Panc1 (cell line): ENCODE results near the gene B9D2.

ENCODE experiments used
- CTCF ChIP-seq: fragments of 450-650 bp; IDR thresholded peaks from 2 replicates; pipeline ENCODE4 v1.5.1; 2017; ENCODE audit warnings: mild to moderate bottlenecking
- POLR2AphosphoS5 ChIP-seq: IDR thresholded peaks from 2 replicates; pipeline ENCODE4 v1.6.1; 2012; ENCODE audit warnings: mild to moderate bottlenecking, low read depth, low read length, moderate library complexity
- REST ChIP-seq, 2 experiments: IDR thresholded peaks; 2 replicates each; pipeline ENCODE4 v1.6.1; 2011 to 2012; ENCODE audit warnings: low read depth in 2 of 2, control low read depth in 1 of 2, low read length in 1 of 2, mild to moderate bottlenecking in 1 of 2, moderate library complexity in 1 of 2; ENCODE audit not compliant: insufficient read depth in 1 of 2
- TCF7L2 ChIP-seq: IDR thresholded peaks from 2 replicates; pipeline ENCODE4 v1.6.1; 2011; ENCODE audit warnings: mild to moderate bottlenecking, low read depth, low read length, inconsistent platforms

GRCh38 chr19:41332000-41332399, 31.9 kb downstream of the B9D2 start:
- TF ChIP-seq REST (IDR thresholded peaks at IDR 0.05; ENCODE audit: insufficient read depth in 1 of 2, low read depth in 2 of 2, low read length in 1 of 2) (no peak), CTCF (no peak), POLR2AphosphoS5 (no peak), TCF7L2 (no peak)
